Cerebellar nuclear complex (tissue), 1 donor: ENCODE results near the gene ZNF808.
"Not testable (repeated sequence)": the region's sequence is repeated elsewhere in the genome, so short reads cannot be mapped to it uniquely, and the experiment has no call there.

Source experiments
- DNase-seq, 2 experiments: peaks; one replicate each; lab custom pipeline; 2025; lab: John Stamatoyannopoulos, UW

The ZNF808 gene

GRCh38 chr19:52593441-52593840 is 66.0 kb downstream of the ZNF808 start:
- not testable (repeated sequence) for DNase-seq

- no peak for DNase-seq
Observed at GRCh38 chr19:52599241-52599640, 71.8 kb downstream of the ZNF808 start.

- DNase-seq = no peak
Observed at GRCh38 chr19:52600639-52601024, 73.2 kb downstream of the ZNF808 start.

- DNase-seq = peak in 1 of 2 experiments; percentile 15
Observed at GRCh38 chr19:52601025-52601973, 73.8 kb downstream of the ZNF808 start.

- DNase-seq = not testable (repeated sequence)
Observed at GRCh38 chr19:52601974-52602366, 74.5 kb downstream of the ZNF808 start.

GRCh38 chr19:52602941-52603340 is 75.5 kb downstream of the ZNF808 start:
- DNase-seq = no peak

GRCh38 chr19:52603558-52604207 is 76.2 kb downstream of the ZNF808 start:
- DNase-seq = no peak
